Neural cell (in vitro differentiated cells): ENCODE measurements around the gene MORF4L2. TPM values are rescaled to one million over a fixed set of nuclear protein-coding genes. Genes with fewer than 3 reads are reported as not detected.

Experiments used
- H2AFZ ChIP-seq: fragments of 200-600, 300-800 bp; sonication (generic), shearing (Covaris generic); 2 replicates; pipeline ENCODE4 v1.6.0; 2014; ENCODE audit warnings: low read depth, mild to moderate bottlenecking, antibody characterized with exemption, low read length, moderate library complexity
- H3F3A ChIP-seq: fragments of 200-600 bp; shearing (Covaris generic); 2 replicates; pipeline ENCODE4 v1.6.1; 2016; ENCODE audit warnings: mild to moderate bottlenecking, moderate library complexity, mixed read lengths, antibody characterized with exemption, low read length; ENCODE audit not compliant: insufficient read depth, poor library complexity, severe bottlenecking
- H3K27ac ChIP-seq: fragments of 200-600, 300-800 bp; sonication (generic), shearing (Covaris generic); 2 replicates; pipeline ENCODE4 v1.5.1; 2014; ENCODE audit warnings: mild to moderate bottlenecking, low read length, moderate library complexity
- H3K27me3 ChIP-seq: fragments of 300-800, 200-600 bp; sonication (generic), shearing (Covaris generic); 2 replicates; pipeline ENCODE4 v1.6.0; 2014; ENCODE audit warnings: mild to moderate bottlenecking, low read depth, low read length, moderate library complexity; ENCODE audit not compliant: insufficient read depth
- H3K36me3 ChIP-seq: fragments of 300-800, 200-600 bp; sonication (generic), shearing (Covaris generic); 2 replicates; pipeline ENCODE4 v1.5.1; 2014; ENCODE audit warnings: mild to moderate bottlenecking, antibody characterized with exemption, low read length, moderate library complexity; ENCODE audit not compliant: insufficient read depth
- H3K4me2 ChIP-seq: fragments of 300-800, 200-600 bp; sonication (generic), shearing (Covaris generic); 2 replicates; pipeline ENCODE4 v1.6.0; 2014; ENCODE audit warnings: mild to moderate bottlenecking, low read length
- H3K4me3 ChIP-seq: fragments of 300-800, 200-600 bp; sonication (generic), shearing (Covaris generic); 2 replicates; pipeline ENCODE4 v1.5.1; 2014; ENCODE audit warnings: mild to moderate bottlenecking, low read length, moderate library complexity
- H3K79me2 ChIP-seq: fragments of 200-600 bp; shearing (Covaris generic); replicated peaks from 2 replicates; pipeline ENCODE4 v1.6.0; 2014; ENCODE audit warnings: mild to moderate bottlenecking, low read length, moderate library complexity; ENCODE audit not compliant: insufficient read depth
- H3K9ac ChIP-seq: fragments of 300-800, 200-600 bp; sonication (generic), shearing (Covaris generic); 2 replicates; pipeline ENCODE4 v1.6.1; 2016; ENCODE audit warnings: mild to moderate bottlenecking, low read length, mixed read lengths
- H3K9me2 ChIP-seq: fragments of 200-600 bp; shearing (Covaris generic); 2 replicates; pipeline ENCODE4 v1.6.1; 2016; ENCODE audit warnings: mild to moderate bottlenecking, low read length, mixed read lengths; ENCODE audit not compliant: insufficient read depth
- H3K9me3 ChIP-seq: fragments of 200-600, 300-800 bp; sonication (generic), shearing (Covaris generic); 2 replicates; pipeline ENCODE4 v1.6.1; 2016; ENCODE audit warnings: mild to moderate bottlenecking, mixed run types, low read length, moderate library complexity, mixed read lengths
- H4K20me1 ChIP-seq: fragments of 200-600 bp; shearing (Covaris generic); 2 replicates; pipeline ENCODE4 v1.6.1; 2016; ENCODE audit warnings: mild to moderate bottlenecking, mixed run types; ENCODE audit not compliant: insufficient read depth
- EP300 ChIP-seq: fragments of 450-650 bp; conservative IDR thresholded peaks from 2 replicates; pipeline ENCODE4 v1.6.1; 2014; ENCODE audit warnings: antibody characterized with exemption, mild to moderate bottlenecking, moderate library complexity; ENCODE audit not compliant: poor library complexity, severe bottlenecking
- EZH2 ChIP-seq: fragments of 200-600, 300-800 bp; shearing (Covaris generic), sonication (generic); IDR thresholded peaks from 2 replicates; pipeline ENCODE4 v1.6.1; 2014; ENCODE audit warnings: antibody characterized with exemption, low read length, borderline replicate concordance, mild to moderate bottlenecking; ENCODE audit not compliant: insufficient read depth, poor library complexity, severe bottlenecking
- MXI1 ChIP-seq: fragments of 450-650 bp; conservative IDR thresholded peaks from 2 replicates; pipeline ENCODE4 v1.6.1; 2014; ENCODE audit warnings: antibody characterized with exemption, mild to moderate bottlenecking; ENCODE audit not compliant: poor library complexity, severe bottlenecking
- POLR2AphosphoS5 ChIP-seq: IDR thresholded peaks from 2 replicates; pipeline ENCODE4 v1.6.1; 2012
- RAD21 ChIP-seq: fragments of 450-650 bp; conservative IDR thresholded peaks from 2 replicates; pipeline ENCODE4 v1.6.1; 2014; ENCODE audit warnings: antibody characterized with exemption, mild to moderate bottlenecking, moderate library complexity
- SMC3 ChIP-seq: fragments of 450-650 bp; conservative IDR thresholded peaks from 2 replicates; pipeline ENCODE4 v1.6.1; 2014; ENCODE audit warnings: antibody characterized with exemption, mild to moderate bottlenecking, moderate library complexity; ENCODE audit not compliant: poor library complexity
- TAF1 ChIP-seq: IDR thresholded peaks from 2 replicates; pipeline ENCODE4 v1.6.1; 2012; ENCODE audit warnings: low read depth
- polyA plus RNA-seq: library from polyadenylated mRNA; depleted of rRNA; stranded (reverse); fragments of >200 nt; gene quantifications from 2 replicates; pipeline ENCODE4 v1.2.3, GENCODE V29; 2014
- TF ChIP-seq, protein P1 (sequence below): IDR thresholded peaks from 2 replicates; pipeline ENCODE4 v1.6.1; 2012; ENCODE audit warnings: borderline replicate concordance
- TF ChIP-seq, protein P2 (sequence below): fragments of 450-650 bp; IDR thresholded peaks from 2 replicates; pipeline ENCODE4 v1.5.1; 2014; ENCODE audit warnings: antibody characterized with exemption, mild to moderate bottlenecking, moderate library complexity; ENCODE audit not compliant: poor library complexity, severe bottlenecking

Gene MORF4L2
- polyA plus RNA-seq, 1 donor from 2014 or later, result 1,340 TPM

DNA sequence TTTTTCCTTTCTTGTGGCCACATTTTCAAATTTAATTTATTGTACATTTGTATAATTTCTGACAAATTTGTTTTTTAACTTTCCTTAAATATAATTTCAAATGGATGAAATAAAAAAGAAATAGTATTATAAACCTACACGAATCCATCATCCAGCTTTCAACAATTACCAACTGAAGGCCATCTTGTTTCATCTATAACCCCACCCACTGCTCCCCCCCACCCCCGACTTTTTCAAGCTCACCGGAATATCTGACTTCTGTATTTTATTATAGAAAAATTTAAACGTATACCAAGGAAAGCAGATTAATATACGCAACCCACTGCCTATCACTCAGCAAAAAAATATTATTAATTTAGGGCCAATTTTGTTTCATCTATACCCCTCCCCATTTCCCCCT, 1.1 kb downstream of the MORF4L2 start:
- H3K4me3 ChIP-seq, result peak overlapping the region; percentile 73
- H3K9me3 ChIP-seq, result no peaks in the 10 kb centered on the region
- peaks cover 29% of the 10 kb centered on the region for H3K79me2 ChIP-seq
- peak overlapping the region; percentile 94 for H3K4me2 ChIP-seq
- no peaks in the 10 kb centered on the region for H3K27me3 ChIP-seq
- H3K36me3 ChIP-seq, result no peaks in the 10 kb centered on the region
- no peaks in the 10 kb centered on the region for H3F3A ChIP-seq
- TF ChIP-seq, protein P1, sequence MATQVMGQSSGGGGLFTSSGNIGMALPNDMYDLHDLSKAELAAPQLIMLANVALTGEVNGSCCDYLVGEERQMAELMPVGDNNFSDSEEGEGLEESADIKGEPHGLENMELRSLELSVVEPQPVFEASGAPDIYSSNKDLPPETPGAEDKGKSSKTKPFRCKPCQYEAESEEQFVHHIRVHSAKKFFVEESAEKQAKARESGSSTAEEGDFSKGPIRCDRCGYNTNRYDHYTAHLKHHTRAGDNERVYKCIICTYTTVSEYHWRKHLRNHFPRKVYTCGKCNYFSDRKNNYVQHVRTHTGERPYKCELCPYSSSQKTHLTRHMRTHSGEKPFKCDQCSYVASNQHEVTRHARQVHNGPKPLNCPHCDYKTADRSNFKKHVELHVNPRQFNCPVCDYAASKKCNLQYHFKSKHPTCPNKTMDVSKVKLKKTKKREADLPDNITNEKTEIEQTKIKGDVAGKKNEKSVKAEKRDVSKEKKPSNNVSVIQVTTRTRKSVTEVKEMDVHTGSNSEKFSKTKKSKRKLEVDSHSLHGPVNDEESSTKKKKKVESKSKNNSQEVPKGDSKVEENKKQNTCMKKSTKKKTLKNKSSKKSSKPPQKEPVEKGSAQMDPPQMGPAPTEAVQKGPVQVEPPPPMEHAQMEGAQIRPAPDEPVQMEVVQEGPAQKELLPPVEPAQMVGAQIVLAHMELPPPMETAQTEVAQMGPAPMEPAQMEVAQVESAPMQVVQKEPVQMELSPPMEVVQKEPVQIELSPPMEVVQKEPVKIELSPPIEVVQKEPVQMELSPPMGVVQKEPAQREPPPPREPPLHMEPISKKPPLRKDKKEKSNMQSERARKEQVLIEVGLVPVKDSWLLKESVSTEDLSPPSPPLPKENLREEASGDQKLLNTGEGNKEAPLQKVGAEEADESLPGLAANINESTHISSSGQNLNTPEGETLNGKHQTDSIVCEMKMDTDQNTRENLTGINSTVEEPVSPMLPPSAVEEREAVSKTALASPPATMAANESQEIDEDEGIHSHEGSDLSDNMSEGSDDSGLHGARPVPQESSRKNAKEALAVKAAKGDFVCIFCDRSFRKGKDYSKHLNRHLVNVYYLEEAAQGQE, result no peak
- TF ChIP-seq TAF1, result no peak
- TF ChIP-seq MXI1, result no peak
- no peak for TF ChIP-seq SMC3
- TF ChIP-seq EZH2, result no peak
- no peak for TF ChIP-seq RAD21
- no peak for TF ChIP-seq POLR2AphosphoS5
- no peak for TF ChIP-seq EP300
- TF ChIP-seq, protein P2, sequence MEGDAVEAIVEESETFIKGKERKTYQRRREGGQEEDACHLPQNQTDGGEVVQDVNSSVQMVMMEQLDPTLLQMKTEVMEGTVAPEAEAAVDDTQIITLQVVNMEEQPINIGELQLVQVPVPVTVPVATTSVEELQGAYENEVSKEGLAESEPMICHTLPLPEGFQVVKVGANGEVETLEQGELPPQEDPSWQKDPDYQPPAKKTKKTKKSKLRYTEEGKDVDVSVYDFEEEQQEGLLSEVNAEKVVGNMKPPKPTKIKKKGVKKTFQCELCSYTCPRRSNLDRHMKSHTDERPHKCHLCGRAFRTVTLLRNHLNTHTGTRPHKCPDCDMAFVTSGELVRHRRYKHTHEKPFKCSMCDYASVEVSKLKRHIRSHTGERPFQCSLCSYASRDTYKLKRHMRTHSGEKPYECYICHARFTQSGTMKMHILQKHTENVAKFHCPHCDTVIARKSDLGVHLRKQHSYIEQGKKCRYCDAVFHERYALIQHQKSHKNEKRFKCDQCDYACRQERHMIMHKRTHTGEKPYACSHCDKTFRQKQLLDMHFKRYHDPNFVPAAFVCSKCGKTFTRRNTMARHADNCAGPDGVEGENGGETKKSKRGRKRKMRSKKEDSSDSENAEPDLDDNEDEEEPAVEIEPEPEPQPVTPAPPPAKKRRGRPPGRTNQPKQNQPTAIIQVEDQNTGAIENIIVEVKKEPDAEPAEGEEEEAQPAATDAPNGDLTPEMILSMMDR, result no peak
- H3K27ac ChIP-seq, result peak overlapping the region; percentile 99
- no peak overlapping the region for H2AFZ ChIP-seq
- H4K20me1 ChIP-seq, result no peaks in the 10 kb centered on the region
- peak overlapping the region; percentile 92 for H3K9ac ChIP-seq
- no peaks in the 10 kb centered on the region for H3K9me2 ChIP-seq

DNA sequence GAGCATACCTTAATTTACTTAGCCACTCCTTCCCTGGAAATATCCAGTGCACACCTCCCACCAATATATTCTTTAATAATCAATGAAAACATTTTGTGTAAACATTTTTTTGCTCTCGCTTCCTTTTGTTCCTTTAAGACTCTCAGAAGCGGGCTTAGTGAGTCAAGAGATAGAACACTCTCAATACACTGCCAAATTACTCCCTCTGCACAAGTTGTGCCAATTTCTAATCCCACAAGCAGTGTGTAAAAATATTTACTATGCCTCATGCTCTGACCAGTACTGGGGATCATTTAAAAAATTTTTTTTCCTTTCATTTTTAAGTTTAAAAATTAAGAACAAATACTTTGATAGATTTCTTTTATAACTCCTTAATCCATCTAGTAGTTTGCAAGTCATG, 5.1 kb downstream of the MORF4L2 start:
- Histone ChIP-seq H3K9me3 (no peaks in the 10 kb centered on the region), H3K79me2 (peaks cover 29% of the 10 kb centered on the region), H3K27ac (no peak overlapping the region), H3K4me2 (no peak overlapping the region), H2AFZ (no peak overlapping the region), H3K9ac (no peak overlapping the region), H3K4me3 (no peak overlapping the region), H4K20me1 (no peaks in the 10 kb centered on the region), H3K27me3 (no peaks in the 10 kb centered on the region), H3F3A (no peaks in the 10 kb centered on the region), H3K36me3 (no peaks in the 10 kb centered on the region), H3K9me2 (no peaks in the 10 kb centered on the region)
- TF ChIP-seq MXI1, result no peak
- TF ChIP-seq, protein P1, result no peak
- no peak for TF ChIP-seq SMC3
- no peak for TF ChIP-seq POLR2AphosphoS5
- no peak for TF ChIP-seq EZH2
- TF ChIP-seq TAF1, result no peak
- TF ChIP-seq EP300, result no peak
- TF ChIP-seq, protein P2, result no peak
- TF ChIP-seq RAD21, result no peak
